ENCODE measurements around the gene AASDH. TPM values are rescaled to one million over a fixed set of nuclear protein-coding genes. Genes with fewer than 3 reads are reported as not detected.

Gene AASDH
- total and polyA plus RNA-seq, 7 donors, result 2.1 to 6.9 (median 5.6) TPM

GRCh38 chr4:56348576-56348975 is 38.7 kb downstream of the AASDH start:
- Histone ChIP-seq H3K9me3 (no peaks in the 10 kb centered on the region), H3K36me3 (ENCODE audit: insufficient read depth in 1 of 2, low read depth in 1 of 2) (peaks cover 4 to 63% of the 10 kb centered on the region in 2 donors), H3K27ac (no peak overlapping the region), H3K4me3 (no peak overlapping the region), H3K4me1 (no peaks in the 10 kb centered on the region), H3K27me3 (ENCODE audit: insufficient read depth in 3 of 3, low read length in 2 of 3) (no peaks in the 10 kb centered on the region)
- DNase-seq (no peak), ATAC-seq (no peak)
- intact Hi-C loops (cut with DNase I), result no loop called here
- WGBS, 3 donors, result 91 to 93% (median 93%) methylated on average over 3 of the region's 3 CpGs
- TF ChIP-seq CTCF (IDR thresholded peaks at IDR 0.05), result no peak

DNA sequence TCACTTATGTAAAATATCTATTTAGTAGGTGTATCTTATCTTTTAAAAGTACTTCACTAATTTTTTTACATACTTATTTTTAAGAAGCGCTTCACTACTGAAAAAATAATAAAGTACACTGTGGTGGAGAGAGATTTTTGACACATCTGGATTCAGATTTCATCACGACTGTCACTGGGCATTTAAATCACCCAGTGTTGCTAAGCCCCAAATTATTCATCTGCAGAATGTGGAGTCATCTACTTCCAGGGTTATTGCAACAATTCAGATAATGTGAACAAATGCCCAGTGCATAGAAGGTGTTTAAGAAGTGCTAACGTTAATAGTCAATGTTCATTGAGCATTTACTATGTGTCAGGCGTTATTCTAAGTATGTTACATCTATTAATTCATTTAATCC is 41.8 kb downstream of the AASDH start:
- TF ChIP-seq CTCF (IDR thresholded peaks at IDR 0.05), result no peak
- ATAC-seq, result no peak
- intact Hi-C loops (cut with DNase I), result no loop called here
- DNase-seq, result no peak
- WGBS, 3 donors, result 85 to 88% (median 87%) methylated on average over 4 of the region's 4 CpGs
- peaks cover 4 to 47% of the 10 kb centered on the region in 2 donors for H3K36me3 ChIP-seq (ENCODE audit: insufficient read depth in 1 of 2, low read depth in 1 of 2)
- H3K27ac ChIP-seq, result no peak overlapping the region
- no peaks in the 10 kb centered on the region for H3K9me3 ChIP-seq
- no peaks in the 10 kb centered on the region for H3K27me3 ChIP-seq (ENCODE audit: insufficient read depth in 3 of 3, low read length in 2 of 3)
- no peaks in the 10 kb centered on the region for H3K4me1 ChIP-seq
- no peak overlapping the region for H3K4me3 ChIP-seq

- ATAC-seq (no peak), DNase-seq (no peak)
- intact Hi-C loops (cut with DNase I), result no loop called here
- H3K9me3 ChIP-seq, result no peaks in the 10 kb centered on the region
- peaks cover 3 to 22% of the 10 kb centered on the region in 2 donors for H3K36me3 ChIP-seq (ENCODE audit: insufficient read depth in 1 of 2, low read depth in 1 of 2)
- no peak overlapping the region for H3K4me3 ChIP-seq
- H3K27me3 ChIP-seq (ENCODE audit: insufficient read depth in 3 of 3, low read length in 2 of 3), result no peaks in the 10 kb centered on the region
- 28 to 36% (median 30%) methylated on average over 1 of the region's 1 CpG for WGBS, 3 donors
- no peak overlapping the region for H3K27ac ChIP-seq
- no peak for TF ChIP-seq CTCF (IDR thresholded peaks at IDR 0.05)
- no peaks in the 10 kb centered on the region for H3K4me1 ChIP-seq
Measured at GRCh38 chr4:56342746-56343145, 44.5 kb downstream of the AASDH start.

DNA sequence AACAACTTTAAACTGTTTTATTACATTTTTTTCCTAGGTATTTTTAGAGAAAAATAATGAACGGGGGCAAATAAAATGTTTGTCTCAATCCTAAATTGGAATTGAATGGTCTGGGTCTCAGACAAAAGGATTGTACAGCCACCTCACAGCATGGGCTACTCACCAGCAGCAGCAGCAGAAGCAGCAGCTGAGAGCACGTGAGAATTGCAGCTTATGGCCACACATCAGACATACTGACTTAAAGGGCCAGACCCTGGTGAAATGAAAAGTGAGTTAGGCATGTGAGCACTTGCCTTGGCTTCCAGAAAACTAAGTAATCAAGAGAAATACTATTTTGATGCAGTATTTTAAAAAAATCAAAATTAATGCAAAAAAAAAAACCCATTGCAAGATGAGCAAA is 56.6 kb downstream of the AASDH start:
- Histone ChIP-seq H3K9me3 (no peaks in the 10 kb centered on the region), H3K27ac (no peak overlapping the region), H3K4me3 (no peak overlapping the region), H3K27me3 (ENCODE audit: insufficient read depth in 3 of 3, low read length in 2 of 3) (no peaks in the 10 kb centered on the region), H3K36me3 (ENCODE audit: insufficient read depth in 1 of 2, low read depth in 1 of 2) (no peaks in the 10 kb centered on the region), H3K4me1 (no peaks in the 10 kb centered on the region)
- WGBS, 3 donors, result 34 to 43% (median 42%) methylated on average over 2 of the region's 2 CpGs
- intact Hi-C loops (cut with DNase I), result no loop called here
- no peak for TF ChIP-seq CTCF (IDR thresholded peaks at IDR 0.05)
- no peak for DNase-seq
- ATAC-seq, result no peak

DNA sequence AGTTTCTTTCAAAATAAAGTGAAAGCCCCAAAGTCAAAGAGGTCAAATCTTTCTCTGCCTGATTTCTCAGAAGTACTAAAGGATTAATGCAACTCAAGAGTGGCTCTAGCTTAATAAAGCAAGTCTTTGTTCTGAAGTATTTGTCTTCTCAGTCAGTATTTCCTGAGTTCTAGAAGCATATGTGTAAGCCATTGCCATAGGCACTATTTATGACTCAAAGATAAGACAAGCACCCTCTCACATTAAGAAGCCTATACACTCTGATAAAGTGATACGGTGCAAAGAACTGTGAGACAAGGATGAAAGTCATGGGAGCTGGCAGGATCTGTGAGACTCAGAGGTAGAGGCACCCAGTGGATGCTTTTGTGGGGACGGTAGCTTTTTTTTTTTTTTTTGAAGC is 60.9 kb downstream of the AASDH start:
- TF ChIP-seq CTCF (IDR thresholded peaks at IDR 0.05), result no peak
- DNase-seq (no peak), ATAC-seq (no peak)
- H3K27me3 ChIP-seq (ENCODE audit: insufficient read depth in 3 of 3, low read length in 2 of 3), result no peaks in the 10 kb centered on the region
- no peaks in the 10 kb centered on the region for H3K36me3 ChIP-seq (ENCODE audit: insufficient read depth in 1 of 2, low read depth in 1 of 2)
- WGBS, 3 donors, result 75 to 80% (median 77%) methylated on average over 2 of the region's 2 CpGs
- no peaks in the 10 kb centered on the region for H3K9me3 ChIP-seq
- no peak overlapping the region for H3K4me3 ChIP-seq
- intact Hi-C loops (cut with DNase I), result no loop called here
- H3K27ac ChIP-seq, result no peak overlapping the region
- H3K4me1 ChIP-seq, result no peaks in the 10 kb centered on the region

All from psoas muscle (tissue), 8 donors.